Measurements from ENCODE around the gene NR2E3.

NR2E3 gene

DNA sequence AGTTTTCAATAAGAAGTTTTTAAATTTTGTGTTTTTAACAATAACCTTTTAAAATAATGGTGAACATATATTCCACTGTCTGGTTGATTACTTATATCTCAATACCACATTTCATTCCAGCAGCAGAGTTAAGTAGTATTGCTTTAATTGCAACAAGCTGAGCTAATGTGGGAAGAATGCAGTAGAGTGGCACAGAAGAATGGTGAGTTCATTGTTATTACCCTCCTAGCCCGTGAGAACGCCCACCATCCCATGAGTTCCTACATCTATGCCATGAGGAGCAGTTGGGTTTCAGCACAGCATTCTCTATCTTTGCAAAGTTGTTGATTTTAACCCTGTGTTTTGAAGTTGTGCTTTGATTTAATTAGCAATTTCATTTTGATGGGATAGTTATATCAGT lies 17.8 kb upstream of the NR2E3 start:
- DNase-seq: no peak

DNA sequence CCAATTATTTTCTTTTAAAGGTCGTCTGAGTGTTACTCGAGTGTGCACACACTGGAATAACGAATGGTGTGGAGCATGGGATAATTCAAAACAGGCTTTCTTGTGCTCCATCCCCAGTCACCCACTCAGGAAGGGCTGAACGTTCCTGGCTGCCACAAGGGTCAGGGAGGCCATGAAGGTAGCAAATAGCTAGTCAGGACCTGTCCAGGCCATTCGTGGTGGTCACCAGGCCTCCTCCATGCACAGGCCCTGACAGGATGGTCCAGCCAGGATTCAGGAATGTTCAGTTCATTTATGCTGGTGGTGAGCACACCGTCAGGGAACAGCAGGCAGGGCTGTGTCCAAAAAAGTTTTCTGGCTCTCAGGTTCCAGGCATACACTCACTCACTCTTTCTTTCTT lies 11.7 kb upstream of the NR2E3 start:
- no peak for DNase-seq

DNA sequence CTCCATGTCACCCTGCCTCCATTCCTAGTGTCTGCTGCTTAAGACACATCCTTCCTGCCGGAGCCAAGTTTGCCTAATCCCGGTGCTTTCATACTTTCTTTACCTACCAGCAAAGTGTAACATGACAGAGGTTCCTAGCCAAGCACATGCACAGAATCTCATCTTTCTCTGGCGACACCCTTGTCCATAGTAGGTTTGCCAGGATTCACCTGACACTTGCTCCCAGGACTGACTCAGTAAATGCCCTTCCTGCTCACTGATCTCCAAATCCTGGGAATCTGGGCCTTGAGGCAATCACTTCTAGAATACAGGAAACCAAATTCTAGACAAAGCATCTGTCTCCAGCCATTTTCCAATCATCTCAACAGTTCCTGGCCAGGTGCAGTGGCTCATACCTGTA lies 10.2 kb upstream of the NR2E3 start:
- no peak for DNase-seq

DNA sequence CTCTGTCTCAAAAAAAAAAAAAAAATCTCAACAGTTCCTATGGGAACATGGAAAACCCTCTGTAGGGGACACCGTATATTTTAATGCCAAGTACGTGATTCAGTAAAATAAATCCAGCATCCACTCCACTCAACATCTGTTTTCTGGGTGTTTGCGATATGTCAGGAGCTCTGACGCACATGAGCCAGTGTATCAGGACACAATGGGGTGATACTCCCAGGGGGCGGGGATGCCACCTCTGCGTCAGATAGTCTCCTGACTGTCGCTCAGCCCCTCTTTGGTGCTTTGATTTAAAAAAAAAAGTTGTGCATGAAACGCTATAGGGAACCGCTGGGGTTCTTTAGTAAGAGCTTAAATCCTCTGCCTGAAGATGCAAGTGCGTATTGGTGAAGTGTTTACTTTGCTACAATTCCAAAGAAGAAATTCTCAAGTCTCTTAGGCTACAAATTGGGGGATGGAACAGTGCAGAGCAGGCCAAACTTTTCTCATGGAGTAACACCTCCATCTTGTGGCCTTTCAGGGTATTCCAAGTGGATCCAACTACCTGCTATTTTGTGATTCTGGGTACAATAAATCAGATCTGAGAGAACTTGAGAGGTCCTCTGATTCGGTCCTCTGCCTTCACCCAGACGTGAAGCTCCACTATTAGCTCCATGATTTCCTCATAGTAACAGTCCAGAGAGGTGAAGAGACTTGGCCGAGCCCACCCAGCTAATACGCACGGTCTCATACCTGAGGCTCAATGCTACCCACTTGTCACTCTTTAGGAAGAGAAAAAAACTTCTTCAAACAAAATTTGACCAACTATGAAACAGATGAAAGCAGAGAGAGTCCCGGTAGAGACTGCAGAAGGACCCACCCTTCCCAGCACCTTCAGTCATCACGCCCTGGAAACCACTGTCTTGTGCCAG lies 9.3 kb upstream of the NR2E3 start:
- no peak for DNase-seq

DNA sequence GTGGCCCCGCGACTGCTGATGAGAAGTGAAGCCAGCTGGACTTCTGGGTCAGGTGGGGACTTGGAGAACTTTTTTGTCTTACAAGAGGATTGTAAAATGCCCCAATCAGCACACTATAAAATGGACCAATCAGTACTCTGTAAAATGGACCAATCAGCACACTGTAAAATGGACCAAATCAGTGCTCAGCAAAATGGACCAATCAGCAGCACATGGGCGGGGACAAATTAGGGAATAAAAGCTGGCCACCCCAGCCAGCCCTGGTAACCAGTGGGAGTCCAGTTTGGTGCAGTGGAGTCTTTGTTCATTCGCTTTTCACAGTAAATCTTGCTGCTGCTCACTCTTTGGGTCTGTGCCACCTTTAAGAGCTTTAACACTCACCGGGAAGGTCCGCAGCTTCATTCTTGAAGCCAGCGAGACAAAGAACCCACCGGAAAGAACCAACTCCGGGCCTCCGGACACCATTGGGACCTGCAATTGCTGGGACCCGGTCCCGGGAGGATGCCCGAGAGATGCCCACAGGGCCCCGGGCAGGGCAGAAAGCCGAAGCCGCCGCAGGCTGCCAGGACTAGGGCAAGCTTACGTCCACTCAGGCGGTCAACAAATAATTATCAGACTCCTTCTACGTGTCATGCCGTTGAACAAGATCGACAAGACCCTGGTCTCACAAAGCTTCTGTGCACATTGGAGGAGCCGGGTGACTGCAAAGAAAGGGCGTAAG lies 8.3 kb upstream of the NR2E3 start:
- DNase-seq: no peak

DNA sequence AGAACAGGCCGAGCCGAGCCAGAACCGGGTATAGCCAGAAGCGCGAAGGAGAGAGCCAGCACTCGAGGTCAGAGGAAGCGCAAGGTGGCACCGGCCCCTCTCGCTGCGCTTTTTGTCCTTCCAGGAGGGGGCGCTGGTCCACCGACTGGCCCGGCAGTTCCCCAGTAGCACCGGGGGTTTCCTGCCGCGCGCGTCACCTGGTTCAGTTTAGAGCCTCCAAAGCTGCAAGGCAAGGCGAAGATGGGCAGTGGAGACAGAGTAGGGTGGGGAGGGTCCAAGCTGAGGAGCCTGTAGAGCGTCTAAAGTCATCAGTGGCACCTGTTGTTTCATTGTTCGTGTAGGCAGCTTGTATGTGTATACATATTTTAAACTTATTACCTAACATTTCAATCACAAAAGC lies 7.6 kb upstream of the NR2E3 start:
- no peak for DNase-seq

DNA sequence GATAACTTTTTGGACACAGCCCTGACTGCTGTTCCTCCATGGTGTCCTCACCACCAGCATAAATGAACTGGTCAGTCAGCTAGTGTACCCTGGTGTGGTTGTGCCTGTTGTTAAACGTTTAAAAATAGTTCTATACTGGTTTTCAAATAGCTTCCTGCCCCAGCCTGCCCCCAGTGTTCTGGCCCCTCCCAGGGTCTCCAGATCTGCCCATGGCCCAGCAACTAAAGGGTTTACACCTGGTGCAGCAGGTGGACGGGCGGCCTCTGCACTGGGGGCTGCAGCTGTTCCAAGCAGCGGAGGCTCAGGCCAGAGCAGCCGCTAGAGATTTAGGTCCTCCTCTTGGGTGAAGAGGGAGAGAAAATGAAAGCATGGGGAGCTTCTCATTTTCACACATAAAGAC lies 6.1 kb upstream of the NR2E3 start:
- DNase-seq: no peak

DNA sequence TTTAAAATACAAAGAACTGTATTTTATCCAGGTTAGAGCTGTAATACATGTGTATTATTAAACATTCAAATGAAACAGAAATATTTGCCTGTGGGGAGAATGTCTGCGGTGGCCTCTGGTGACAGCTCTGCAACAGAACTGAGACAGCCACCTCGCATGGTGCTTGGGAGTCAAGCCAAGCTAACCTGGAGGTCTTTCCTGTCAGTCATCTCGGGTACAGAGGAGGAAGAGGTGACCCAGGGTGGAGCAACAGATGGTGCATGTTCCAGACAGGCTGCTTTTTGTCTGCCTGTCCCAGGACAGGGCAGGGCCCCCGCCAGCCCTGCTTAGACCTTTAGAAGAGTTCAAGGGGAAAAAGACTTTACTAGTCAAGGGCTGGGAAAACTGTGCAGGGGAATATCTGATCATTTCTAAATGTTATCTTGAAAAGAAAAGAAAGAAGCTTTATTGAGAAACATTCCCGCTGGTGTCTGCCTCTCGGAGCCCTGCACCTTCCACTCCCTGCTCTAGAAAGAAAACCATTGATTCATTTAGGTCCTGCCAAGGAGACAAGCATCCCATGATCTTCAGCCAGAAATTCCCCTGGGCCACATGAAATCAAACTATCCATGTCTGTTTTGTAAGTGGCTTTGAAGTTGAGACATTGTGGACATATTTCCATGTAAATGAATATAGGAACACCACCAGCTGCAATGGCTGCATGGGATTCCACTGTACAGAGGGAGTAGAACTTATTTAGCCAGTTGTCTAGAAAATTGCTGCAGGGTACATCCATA lies 5.5 kb upstream of the NR2E3 start:
- DNase-seq: no peak

DNA sequence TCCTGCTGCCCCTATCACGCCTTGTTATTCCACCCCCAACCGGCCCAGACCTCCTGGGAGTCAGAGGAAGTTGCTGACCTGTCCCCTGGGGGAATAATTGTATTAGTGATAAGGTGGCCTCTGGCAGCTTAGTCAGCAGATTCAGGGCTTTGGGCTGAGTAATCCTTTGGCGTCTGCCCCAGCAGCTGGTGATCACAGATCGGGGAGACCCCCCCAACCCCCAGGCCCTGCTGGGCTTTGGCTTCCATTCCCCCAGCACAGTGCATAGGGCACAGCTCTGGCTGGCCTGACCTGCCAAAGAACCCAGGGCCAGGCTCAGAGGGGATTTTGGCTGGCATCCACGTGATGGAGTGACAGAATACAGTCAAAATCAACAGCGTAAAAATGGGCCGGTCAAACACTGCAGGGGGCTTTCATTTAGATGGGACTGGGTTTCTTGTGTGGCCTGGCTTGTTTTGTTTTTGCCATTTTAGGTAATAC lies 3.9 kb upstream of the NR2E3 start:
- DNase-seq: no peak

DNA sequence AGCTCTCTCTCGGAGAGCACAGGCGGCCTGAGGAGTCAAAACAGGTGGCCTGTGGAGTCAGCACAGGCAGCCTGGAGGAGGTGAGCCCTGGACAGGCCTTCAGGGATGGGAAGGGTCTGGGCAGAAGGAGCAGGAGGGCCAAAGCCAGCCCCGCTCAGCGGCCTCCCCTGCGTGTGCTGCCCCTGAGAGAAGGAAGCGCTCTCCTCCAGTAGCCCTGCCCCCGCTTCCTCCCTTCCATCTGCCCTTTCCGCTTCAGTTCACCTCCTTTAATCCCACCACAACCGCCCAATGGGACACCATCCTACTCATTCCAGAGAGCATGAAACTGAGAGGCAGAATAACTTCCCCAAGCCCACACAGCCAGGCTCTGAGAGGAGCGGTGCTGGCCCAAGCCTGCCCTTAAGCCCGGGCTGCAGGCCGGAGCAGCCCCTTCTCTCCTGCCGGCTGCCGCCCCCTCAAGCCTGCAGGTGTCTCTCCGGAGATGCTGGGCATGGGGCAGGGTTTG lies 3.2 kb upstream of the NR2E3 start:
- DNase-seq: no peak

DNA sequence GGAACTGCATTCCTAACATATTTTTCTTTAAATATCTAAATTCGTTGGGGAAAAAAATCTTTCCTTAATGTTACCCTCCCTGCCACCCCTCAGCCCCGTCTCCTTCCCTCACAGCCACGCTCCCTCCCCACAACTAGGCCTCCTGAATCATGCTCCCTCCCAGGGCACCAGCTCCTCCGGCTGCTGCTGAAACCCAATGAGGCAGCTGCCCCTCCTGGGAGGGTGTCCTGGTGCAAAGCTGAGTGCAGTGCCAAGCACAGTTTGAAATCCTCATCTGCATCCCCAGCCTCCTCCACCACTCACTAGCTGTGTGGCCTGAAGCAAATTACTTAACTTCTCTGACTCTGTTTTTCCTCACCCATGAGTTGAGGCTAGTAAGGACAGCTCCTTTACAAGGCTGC lies 2.7 kb upstream of the NR2E3 start:
- no peak for DNase-seq

DNA sequence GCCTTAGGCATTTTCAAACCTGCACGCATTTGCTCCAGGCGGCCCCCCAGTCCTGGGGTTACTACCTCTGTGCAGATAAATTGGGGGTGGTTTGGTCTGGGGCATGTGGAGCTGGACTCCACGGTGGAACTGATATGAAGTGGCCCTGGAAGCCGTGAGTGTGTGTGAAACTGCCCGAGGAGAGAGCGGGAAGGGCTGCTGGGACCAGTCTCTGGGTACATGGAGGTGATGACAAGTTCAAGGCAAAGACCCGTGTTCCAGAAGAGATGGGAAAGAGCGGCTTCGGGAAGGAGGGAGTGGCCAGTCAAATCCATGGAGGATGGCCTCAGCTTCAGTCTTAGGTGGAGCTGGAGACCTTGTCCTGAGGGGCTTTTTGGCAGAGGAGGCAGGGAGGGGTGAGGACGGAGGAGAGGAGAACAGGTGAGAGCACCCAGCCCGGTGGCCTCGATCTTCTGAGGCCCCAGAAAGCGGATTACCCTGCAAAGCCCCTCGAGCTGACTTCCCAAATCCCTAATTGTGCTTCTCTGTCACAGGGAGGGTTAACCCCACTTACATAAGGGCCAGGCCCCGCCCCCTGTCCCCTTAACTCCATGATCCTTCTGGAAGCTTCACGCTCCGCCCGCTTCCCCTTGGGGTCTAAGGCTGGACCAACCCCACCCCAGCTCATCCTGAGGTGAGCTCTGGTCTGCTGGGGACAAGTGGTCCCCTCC lies 1.9 kb upstream of the NR2E3 start:
- no peak for DNase-seq

DNA sequence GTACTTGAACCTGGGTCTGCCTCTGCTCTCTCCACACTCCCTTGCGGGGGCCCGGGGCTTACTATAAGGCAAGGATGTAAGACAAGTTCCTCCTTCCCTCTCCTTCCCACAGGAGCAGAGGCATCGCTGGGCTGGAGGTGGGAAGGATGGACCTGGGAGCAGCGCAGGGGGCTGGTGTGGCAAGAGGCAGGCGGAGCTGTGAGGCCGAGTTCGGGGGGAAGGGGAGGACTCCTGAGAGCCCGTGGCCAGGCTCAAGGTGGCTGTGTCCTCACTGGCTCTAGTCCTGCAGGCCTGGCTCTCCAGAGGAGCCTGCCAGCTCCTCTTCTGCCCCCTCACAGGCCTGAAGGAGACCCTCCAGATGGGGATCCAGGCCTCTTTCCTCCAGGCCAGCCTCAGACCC lies 1.0 kb upstream of the NR2E3 start:
- no peak for DNase-seq

DNA sequence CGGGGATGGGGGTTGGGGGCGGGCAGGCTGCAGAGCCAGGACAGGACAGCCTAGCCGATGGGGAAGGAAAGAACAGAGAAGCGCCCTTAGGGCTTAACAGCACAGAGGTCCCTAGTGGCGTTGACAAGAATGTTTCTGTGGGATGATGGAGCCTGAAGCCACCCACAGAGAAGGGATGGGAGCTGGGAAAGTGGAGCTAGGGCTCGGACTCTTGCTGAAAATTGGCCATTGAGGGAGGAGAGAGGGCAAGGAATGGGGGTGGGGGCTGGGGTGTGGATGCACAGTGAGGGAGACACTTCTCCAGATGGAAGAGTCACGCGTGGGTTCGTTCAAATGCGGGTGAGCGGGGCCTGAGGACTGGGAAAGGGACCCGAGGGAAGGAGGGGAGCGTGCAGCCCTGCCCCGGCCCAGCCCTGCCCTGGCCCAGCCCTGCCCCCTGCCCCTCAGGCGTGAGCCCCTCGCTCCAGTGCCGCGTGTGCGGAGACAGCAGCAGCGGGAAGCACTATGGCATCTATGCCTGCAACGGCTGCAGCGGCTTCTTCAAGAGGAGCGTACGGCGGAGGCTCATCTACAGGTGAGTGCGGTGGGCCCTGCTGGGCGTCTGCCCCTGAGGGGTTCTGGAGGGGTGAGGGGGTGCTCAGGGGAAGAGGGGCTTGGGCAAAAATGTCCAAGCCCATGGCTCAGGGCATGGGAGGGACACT lies 832 bp downstream of the NR2E3 start:
- no peak for DNase-seq

DNA sequence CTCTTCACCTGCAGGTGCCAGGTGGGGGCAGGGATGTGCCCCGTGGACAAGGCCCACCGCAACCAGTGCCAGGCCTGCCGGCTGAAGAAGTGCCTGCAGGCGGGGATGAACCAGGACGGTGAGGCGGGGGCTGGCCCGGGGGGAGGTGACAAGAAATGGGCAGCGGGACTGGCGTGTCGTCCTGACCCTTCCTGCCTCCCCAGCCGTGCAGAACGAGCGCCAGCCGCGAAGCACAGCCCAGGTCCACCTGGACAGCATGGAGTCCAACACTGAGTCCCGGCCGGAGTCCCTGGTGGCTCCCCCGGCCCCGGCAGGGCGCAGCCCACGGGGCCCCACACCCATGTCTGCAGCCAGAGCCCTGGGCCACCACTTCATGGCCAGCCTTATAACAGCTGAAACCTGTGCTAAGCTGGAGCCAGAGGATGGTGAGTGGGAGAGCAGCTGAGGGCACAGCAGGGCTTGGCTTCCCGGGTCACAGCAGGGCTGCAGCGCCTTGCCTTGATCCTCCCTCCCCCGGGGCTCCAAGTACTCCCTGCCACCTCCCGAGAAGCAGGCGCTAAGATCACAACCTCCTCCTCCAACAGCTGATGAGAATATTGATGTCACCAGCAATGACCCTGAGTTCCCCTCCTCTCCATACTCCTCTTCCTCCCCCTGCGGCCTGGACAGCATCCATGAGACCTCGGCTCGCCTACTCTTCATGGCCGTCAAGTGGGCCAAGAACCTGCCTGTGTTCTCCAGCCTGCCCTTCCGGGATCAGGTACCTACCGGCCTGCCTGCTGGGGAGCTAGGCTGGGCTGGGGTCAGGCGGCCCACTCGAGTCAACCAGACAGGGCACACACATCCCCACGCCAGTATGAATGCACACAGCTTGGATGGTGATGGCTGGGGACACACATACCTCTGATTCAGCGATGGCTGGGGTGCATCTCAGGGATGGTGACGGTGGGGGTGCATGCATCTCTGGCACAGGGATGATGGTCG lies 1.7 kb downstream of the NR2E3 start:
- DNase-seq: no peak

DNA sequence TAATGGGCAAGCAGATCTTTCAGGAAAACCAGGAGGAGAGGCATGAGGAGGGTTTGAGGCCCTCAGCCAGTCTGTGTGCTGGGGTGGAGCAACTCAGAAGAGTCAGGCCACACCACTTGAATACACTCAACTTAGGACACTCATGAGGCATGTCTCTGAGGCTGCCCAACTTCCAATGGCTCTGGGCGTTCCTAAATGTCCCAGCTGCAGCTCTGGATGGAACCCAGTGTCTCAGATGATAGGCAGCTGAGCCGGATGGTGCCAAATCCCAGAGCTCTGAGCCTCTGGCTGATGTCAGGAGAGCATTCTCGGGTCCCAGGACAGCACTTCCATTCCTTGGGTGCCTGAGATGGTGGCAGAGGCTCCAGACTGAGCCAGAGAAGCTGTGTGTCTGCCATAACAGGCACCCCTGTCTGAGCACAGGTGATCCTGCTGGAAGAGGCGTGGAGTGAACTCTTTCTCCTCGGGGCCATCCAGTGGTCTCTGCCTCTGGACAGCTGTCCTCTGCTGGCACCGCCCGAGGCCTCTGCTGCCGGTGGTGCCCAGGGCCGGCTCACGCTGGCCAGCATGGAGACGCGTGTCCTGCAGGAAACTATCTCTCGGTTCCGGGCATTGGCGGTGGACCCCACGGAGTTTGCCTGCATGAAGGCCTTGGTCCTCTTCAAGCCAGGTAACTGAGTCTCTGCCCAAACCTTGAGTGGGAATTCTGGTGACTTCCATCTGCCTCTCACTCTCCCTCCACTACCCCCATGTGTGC lies 2.8 kb downstream of the NR2E3 start:
- DNase-seq: no peak

DNA sequence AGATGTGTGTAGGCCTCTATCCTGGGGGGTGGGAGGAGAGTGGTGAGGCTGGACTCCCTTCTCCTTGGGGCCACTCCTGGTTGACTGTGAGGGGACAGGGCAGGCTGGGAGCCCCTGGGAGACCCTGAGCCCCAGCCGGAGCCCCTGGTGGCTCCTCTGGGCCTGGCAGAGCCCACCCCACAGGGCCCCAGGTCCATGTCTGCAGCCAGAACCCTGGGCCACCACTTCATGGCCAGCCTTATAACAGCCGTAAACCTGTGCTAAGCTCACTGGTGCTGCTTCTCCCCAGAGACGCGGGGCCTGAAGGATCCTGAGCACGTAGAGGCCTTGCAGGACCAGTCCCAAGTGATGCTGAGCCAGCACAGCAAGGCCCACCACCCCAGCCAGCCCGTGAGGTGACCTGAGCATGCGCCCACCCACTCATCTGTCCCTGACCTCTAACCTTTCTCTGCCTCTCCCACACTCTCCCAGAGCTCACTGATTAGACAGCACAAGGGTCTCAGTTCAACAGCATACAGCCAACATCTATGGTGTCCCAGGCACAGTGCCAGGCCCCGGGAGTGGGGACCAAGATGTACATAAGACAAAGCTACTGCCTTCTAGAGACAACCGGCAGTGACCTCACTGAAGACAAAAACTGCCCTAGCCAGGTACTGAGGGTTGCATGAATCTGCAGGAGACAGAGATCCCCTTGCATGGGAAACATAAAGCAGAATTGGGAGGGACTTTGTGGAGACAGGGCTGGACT lies 3.5 kb downstream of the NR2E3 start:
- DNase-seq: no peak

DNA sequence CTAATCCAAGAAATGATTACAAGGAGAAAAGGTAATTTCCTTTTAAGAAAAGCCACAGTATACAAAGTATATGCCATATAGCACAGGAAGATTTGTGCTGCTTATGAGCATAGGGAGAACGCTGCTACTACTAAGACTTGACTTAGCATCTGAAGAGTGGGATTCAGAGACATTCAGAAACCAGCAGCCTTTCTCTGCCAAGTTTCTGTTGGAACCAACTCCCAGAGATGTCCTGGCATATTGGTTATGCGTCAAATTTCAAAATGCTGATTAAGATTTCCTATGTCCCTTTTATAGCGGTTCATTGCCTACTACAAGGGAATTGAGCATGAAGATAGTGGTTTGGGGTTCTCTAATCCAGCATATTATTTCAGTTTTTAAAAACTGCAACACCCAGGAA lies 4.9 kb downstream of the NR2E3 start:
- DNase-seq: no peak

DNA sequence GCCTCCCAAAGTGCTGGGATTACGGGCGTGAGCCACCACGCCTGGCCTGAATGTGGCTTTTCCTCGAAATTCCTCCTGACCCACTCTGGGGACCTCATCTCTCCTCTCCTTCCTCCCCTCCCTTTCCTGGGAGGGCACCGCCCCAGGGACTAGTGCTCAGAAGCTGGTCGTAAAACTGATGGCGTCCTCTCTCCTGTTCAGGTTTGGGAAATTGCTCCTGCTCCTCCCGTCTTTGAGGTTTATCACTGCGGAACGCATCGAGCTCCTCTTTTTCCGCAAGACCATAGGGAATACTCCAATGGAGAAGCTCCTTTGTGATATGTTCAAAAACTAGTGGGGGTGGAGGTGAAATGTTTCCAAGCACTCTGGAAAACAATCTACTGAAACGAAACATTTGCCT lies 7.0 kb downstream of the NR2E3 start:
- DNase-seq: no peak
